GM19438 (cell line): ENCODE measurements around the gene MAN1A2.
A peak's percentile ranks its signal among the peaks of the same experiment; 100 is the strongest.
"Not testable (repeated sequence)": the region's sequence is repeated elsewhere in the genome, so short reads cannot be mapped to it uniquely, and the experiment has no call there.

Experiments used
- ATAC-seq: cut with Tn5 transposase; IDR thresholded peaks from one replicate; pipeline ENCODE4 v1.9.1; 2021; ENCODE audit warnings: low read depth; ENCODE audit not compliant: unreplicated experiment

The MAN1A2 gene

DNA sequence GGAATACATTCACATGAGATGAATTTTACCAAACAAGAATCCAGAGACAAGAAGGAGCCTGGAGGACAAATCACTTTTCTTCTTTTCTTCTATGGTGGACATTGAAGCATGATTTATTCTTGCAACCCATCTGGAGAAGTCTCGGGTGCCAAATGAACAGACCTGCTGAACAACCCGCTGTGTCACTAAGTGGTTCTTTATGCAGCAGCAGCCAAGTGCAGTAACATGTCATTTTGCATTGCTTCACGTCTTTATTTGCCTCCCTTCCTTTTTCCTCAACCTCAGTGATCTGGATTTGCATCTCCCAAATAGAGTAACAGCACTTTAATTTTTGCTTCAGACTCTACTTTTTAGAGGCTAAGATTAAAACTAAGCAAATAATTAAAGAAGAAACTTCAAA, 188.6 kb downstream of the MAN1A2 start:
- ATAC-seq = no peak

GRCh38 chr1:117556341-117556740, 189.1 kb downstream of the MAN1A2 start:
- no peak for ATAC-seq

DNA sequence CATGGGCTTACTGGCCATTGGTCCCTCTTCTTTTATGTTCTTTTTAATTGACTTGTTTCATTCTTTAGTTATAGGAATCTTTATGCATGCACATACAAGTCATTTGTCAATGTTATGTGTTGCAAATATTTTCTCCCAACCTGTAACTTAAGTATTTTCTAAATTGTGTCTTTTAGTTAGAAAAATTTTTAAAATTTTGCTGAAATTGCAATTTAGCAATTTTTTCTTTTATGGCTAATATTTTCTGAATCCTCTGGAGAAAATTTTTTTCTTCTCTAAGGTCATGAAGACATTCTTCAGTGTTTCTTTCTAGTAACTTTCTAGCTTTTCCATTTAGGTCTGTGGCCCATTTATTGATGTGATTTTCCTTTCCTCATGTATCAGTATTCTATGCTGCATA, 189.7 kb downstream of the MAN1A2 start:
- no peak for ATAC-seq

GRCh38 chr1:117558451-117558850, 191.2 kb downstream of the MAN1A2 start:
- not testable (repeated sequence) for ATAC-seq

DNA sequence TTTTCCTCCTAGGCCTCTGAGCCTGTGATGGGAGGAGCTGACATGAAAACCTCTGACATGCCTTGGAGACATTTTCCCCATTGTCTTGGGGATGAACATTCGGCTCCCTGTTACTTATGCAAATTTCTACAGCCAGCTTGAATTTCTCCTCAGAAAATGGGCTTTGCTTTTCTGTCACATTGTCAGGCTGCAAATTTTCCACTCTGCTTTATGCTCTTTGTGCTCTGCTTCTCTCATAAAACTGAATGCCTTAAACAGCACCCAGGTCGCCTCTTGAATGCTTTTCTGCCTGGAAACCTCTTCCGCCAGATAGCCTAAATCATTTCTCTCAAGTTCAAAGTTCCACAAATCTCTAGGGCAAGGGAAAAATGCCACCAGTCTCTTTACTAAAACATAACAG, 191.9 kb downstream of the MAN1A2 start:
- no peak for ATAC-seq

DNA sequence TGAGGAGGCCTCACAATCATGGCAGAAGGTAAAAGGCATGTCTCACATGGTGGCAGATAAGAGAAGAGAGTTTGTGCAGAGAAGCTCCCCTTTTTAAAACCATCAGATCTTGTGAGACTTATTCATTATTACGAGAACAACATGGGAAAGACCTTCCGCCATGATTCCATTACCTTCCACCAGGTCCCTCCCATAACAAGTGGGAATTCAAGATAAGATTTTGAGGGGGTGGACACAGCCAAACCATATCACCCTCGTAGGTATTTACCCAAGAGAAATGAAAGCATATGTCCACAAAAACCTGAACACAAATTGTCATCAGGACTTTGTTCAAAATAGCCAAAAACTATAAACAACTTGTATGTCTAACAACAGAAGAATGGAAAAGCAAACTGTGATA, 192.7 kb downstream of the MAN1A2 start:
- no peak for ATAC-seq

- no peak for ATAC-seq
Observed at GRCh38 chr1:117561071-117561470, 193.8 kb downstream of the MAN1A2 start.

- ATAC-seq = no peak
Observed at GRCh38 chr1:117561551-117561950, 194.3 kb downstream of the MAN1A2 start.

GRCh38 chr1:117562581-117563491, 195.6 kb downstream of the MAN1A2 start:
- ATAC-seq = no peak

DNA sequence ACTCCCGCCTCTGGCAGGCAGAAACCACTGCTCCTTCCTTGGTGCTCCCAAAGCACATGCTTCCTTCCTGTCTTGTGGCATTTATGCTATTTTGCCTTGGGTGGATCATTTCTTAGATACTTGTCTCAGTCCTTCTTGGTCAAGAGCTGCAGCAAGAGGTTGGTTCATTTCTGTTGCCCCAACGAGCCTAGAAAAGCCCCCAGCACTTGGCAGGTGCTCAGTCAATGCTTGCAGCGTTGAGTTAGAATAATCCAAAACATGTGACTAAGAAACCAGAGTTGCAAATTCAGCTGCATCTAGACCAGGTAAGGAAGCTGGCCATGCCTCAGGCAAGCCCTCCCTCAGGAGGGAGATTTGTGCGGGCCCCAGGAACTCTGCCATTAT, 196.2 kb downstream of the MAN1A2 start:
- ATAC-seq = no peak

GRCh38 chr1:117564227-117565075, 197.2 kb downstream of the MAN1A2 start:
- no peak for ATAC-seq

DNA sequence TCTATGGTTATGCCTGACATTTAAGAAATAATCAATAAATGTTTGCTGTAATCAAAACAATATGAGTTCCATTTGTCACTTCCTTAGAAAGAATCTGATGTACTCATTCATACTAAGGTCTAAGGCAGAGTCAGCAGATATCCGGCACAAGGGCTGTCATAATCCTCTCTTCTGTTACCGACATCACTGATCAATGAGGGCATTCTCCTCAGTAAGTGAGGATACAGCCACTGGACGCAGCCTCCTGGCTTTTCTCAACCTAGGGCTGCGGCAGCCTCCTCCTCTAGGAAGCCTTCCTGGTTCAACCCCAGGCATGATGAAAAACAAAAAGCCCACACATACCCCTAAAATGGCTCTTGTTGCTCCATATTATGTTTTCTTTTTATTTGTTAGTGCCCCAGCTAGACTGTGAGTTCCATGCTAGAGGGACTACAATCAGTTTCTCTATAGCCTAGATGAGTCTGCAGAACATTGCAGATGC, 197.9 kb downstream of the MAN1A2 start:
- ATAC-seq = no peak

DNA sequence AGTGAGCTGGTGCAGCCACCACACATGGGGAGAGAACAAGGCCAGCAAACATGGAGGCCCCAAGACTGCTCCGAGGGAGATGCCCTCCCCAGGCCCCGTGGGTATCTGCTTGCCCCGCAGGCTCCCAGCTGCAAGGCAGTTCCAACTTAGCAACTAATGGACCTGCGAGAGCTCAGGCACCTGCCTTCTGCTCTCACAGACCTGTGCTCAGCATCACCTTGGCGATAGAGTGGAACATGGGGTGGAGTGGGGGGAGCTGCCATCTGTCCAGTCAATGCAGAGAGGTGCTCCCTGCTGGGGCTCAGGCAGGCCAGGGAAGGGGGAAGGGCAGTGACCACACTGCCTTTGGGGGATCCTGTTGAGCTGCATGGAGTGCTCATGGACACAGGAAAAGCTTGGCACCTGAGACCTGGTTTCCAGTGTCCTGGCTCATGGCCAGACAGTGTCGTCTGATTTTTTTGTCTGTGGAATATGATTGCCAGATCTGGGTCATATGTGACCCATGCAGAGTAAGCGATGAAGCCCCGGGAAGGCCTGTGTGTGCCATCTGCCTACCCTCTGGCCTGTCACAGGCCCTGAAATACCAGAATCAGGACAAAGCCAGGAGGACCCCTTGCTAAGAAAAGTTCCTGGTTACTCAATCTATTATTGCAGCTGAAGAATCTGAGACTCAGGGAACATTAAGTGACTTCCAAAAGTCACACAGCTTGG, 198.7 kb downstream of the MAN1A2 start:
- ATAC-seq = no peak

GRCh38 chr1:117566556-117566955, 199.3 kb downstream of the MAN1A2 start:
- ATAC-seq = no peak

- ATAC-seq = no peak
Observed at GRCh38 chr1:117567435-117567834, 200.2 kb downstream of the MAN1A2 start.

DNA sequence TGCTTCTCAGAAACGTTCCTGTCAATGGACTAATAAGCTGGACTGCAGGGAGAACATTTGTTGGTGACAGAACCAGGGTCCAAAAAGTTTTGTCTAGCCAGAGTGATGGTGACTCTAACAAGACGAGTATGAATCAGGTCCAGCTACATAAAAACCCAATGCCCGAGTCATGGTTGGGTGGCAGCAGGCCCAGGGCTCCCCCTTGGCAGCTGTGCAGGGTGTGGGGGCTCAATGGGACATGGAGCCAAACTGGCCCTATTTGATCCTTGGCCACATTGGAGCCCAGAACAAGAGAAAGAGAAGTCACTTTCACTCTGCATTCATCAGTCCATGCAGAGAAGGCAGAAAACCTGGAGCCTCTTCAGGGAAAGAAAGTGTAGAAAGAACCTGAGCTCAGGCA, 200.7 kb downstream of the MAN1A2 start:
- no peak for ATAC-seq

- no peak for ATAC-seq
Observed at GRCh38 chr1:117568999-117569398, 201.8 kb downstream of the MAN1A2 start.

DNA sequence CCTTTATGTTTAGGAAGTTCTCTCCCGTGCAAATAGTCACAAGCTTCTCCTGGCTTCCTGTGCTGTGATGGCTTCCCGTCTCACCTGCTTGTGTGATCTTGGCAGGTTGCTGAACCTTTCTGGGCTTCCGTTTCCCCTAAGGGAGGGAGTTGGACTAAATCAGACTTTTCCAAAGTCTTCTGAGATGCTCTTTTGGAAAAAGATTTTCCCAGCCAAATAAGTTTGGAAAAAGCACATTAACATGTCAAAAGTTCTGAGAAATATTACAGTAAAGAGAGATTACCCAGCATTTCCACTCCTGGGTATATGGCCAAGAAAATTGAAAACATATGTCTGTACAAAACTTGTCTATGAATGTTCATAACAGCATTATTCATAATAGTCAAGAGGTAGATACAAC, 202.6 kb downstream of the MAN1A2 start:
- no peak for ATAC-seq

GRCh38 chr1:117570988-117571409, 203.8 kb downstream of the MAN1A2 start:
- ATAC-seq = no peak

- ATAC-seq = no peak
Observed at GRCh38 chr1:117571496-117571895, 204.2 kb downstream of the MAN1A2 start.

- peak; percentile 62 for ATAC-seq
Observed at GRCh38 chr1:117572546-117572945, 205.3 kb downstream of the MAN1A2 start.
